H1 (cell line): Measurements from ENCODE around the gene NR0B1. TPM values are rescaled to one million over a fixed set of nuclear protein-coding genes. Genes with fewer than 3 reads are reported as not detected.

Source experiments
- CTCF ChIA-PET: fragments of 300-600 bp; sonication (Branson Sonifier 250); formaldehyde crosslinking; loops from one replicate; lab custom pipeline; 2021; ENCODE audit not compliant: partially characterized antibody; lab: Charles Lee
- POLR2A ChIA-PET: fragments of 300-600 bp; sonication (Branson Sonifier 250); formaldehyde crosslinking; loops from one replicate; lab custom pipeline; 2021; ENCODE audit warnings: inconsistent platforms; ENCODE audit not compliant: partially characterized antibody; lab: Charles Lee
- DNase-seq, 2 experiments: peaks; one replicate each; pipeline versions ENCODE4 v3.0.0 to v3.0.0-alpha.2; 2010 to 2022; ENCODE audit warnings: low spot score in 2 of 2, low read depth in 1 of 2, mixed read lengths in 1 of 2
- FAIRE-seq: peaks from 2 replicates; lab custom pipeline; 2011; peaks lifted over from hg19 to GRCh38; lab: Jason Lieb, UNC
- H2AFZ ChIP-seq: 2 replicates; pipeline ENCODE4 v1.8.1; 2012; ENCODE audit warnings: low read length, inconsistent platforms
- H2AK5ac ChIP-seq: 2 replicates; pipeline ENCODE4 v1.6.1; 2013; ENCODE audit warnings: low read depth, low read length
- H2BK120ac ChIP-seq: replicated peaks from 2 replicates; pipeline ENCODE3; 2013; ENCODE audit warnings: low read depth, low read length, inconsistent platforms
- H2BK12ac ChIP-seq: 2 replicates; pipeline ENCODE4 v1.6.1; 2013; ENCODE audit warnings: low read depth, low read length
- H2BK15ac ChIP-seq: 2 replicates; pipeline ENCODE4 v1.6.1; 2013; ENCODE audit warnings: low read length
- H2BK20ac ChIP-seq: 2 replicates; pipeline ENCODE4 v1.6.1; 2013; ENCODE audit warnings: low read length
- H2BK5ac ChIP-seq: 2 replicates; pipeline ENCODE4 v1.6.1; 2013; ENCODE audit warnings: low read depth, low read length
- H3K14ac ChIP-seq: 2 replicates; pipeline ENCODE4 v1.6.1; 2013; ENCODE audit warnings: inconsistent platforms; ENCODE audit not compliant: insufficient read length
- H3K18ac ChIP-seq: 2 replicates; pipeline ENCODE4 v1.6.1; 2013; ENCODE audit warnings: low read length; ENCODE audit errors: extremely low read depth
- H3K23ac ChIP-seq: 2 replicates; pipeline ENCODE4 v1.6.1; 2013; ENCODE audit warnings: inconsistent platforms; ENCODE audit not compliant: insufficient read length
- H3K23me2 ChIP-seq: 2 replicates; pipeline ENCODE4 v1.6.1; 2013; ENCODE audit warnings: low read depth, low read length
- H3K27ac ChIP-seq: 2 replicates; pipeline ENCODE4 v1.6.1; 2011; ENCODE audit warnings: low read depth, low read length, inconsistent platforms
- H3K27me3 ChIP-seq, 4 experiments: replicated peaks in 1 of 4; 1 replicate in 1 of 4; 2 replicates in 3 of 4; pipeline versions ENCODE4 v1.6.1 to v1.8.1; 2011 to 2013; ENCODE audit warnings: low read length in 3 of 4, mild to moderate bottlenecking in 3 of 4, inconsistent platforms in 2 of 4, mixed read lengths in 2 of 4, moderate library complexity in 1 of 4; ENCODE audit not compliant: control insufficient read depth in 3 of 4, insufficient read depth in 3 of 4; ENCODE audit errors: extremely low read depth in 1 of 4
- H3K36me3 ChIP-seq, 4 experiments: 2 replicates each; pipeline versions ENCODE4 v1.6.1 to v1.8.1; 2011 to 2013; ENCODE audit warnings: mild to moderate bottlenecking in 4 of 4, low read length in 3 of 4, moderate library complexity in 2 of 4, control low read depth in 1 of 4, inconsistent platforms in 1 of 4; ENCODE audit not compliant: insufficient read depth in 4 of 4, control insufficient read depth in 2 of 4
- H3K4ac ChIP-seq: replicated peaks from 2 replicates; pipeline ENCODE3; 2013; ENCODE audit warnings: low read length, low read depth, mixed read lengths, inconsistent platforms; ENCODE audit not compliant: insufficient read length
- H3K4me1 ChIP-seq, 4 experiments: replicated peaks in 1 of 4; 1 replicate in 1 of 4; 2 replicates in 3 of 4; pipeline versions ENCODE4 v1.6.1 to v1.8.1; 2011 to 2013; ENCODE audit warnings: low read length in 3 of 4, inconsistent platforms in 2 of 4, mixed read lengths in 1 of 4; ENCODE audit not compliant: insufficient read depth in 4 of 4, control insufficient read depth in 3 of 4
- H3K4me2 ChIP-seq, 2 experiments: 2 replicates each; pipeline versions ENCODE4 v1.6.1 to v1.8.1; 2011 to 2013; ENCODE audit warnings: low read depth in 2 of 2, low read length in 2 of 2, control low read depth in 1 of 2, inconsistent platforms in 1 of 2, mild to moderate bottlenecking in 1 of 2; ENCODE audit not compliant: insufficient read depth in 1 of 2
- H3K4me3 ChIP-seq, 4 experiments: fragments of 200-600, 300-600 bp in 1 of 4; sonication (generic), shearing (Covaris generic), sonication (Bioruptor Twin) in 1 of 4; 2 replicates each; pipeline versions ENCODE4 v1.5.1 to v1.8.1; 2011 to 2016; ENCODE audit warnings: low read length in 4 of 4, low read depth in 3 of 4, control low read depth in 2 of 4, inconsistent platforms in 2 of 4, mild to moderate bottlenecking in 2 of 4, mixed read lengths in 1 of 4, moderate library complexity in 1 of 4; ENCODE audit not compliant: insufficient read depth in 2 of 4; ENCODE audit errors: extremely low read depth in 1 of 4
- H3K56ac ChIP-seq: replicated peaks from 2 replicates; pipeline ENCODE3; 2013; ENCODE audit warnings: low read depth, mild to moderate bottlenecking, mixed read lengths, low read length, inconsistent platforms; ENCODE audit not compliant: insufficient read length
- H3K79me1 ChIP-seq: 2 replicates; pipeline ENCODE4 v1.6.1; 2013; ENCODE audit warnings: low read depth, low read length, control low read depth
- H3K79me2 ChIP-seq, 2 experiments: 2 replicates each; pipeline versions ENCODE4 v1.6.1 to v1.8.1; 2012 to 2013; ENCODE audit warnings: low read length in 2 of 2, mild to moderate bottlenecking in 2 of 2, inconsistent platforms in 1 of 2; ENCODE audit not compliant: insufficient read depth in 2 of 2, control insufficient read depth in 1 of 2
- H3K9ac ChIP-seq, 4 experiments: replicated peaks in 1 of 4; 1 replicate in 1 of 4; 2 replicates in 3 of 4; pipeline versions ENCODE4 v1.6.1 to v1.8.1; 2011 to 2013; ENCODE audit warnings: low read depth in 3 of 4, low read length in 3 of 4, control low read depth in 2 of 4, mild to moderate bottlenecking in 2 of 4, moderate library complexity in 2 of 4, inconsistent platforms in 1 of 4; ENCODE audit errors: extremely low read depth in 1 of 4
- H3K9me3 ChIP-seq, 2 experiments: 2 replicates each; pipeline versions ENCODE4 v1.6.1 to v1.8.1; 2012 to 2013; ENCODE audit warnings: mild to moderate bottlenecking in 2 of 2, moderate library complexity in 2 of 2, control low read depth in 1 of 2, inconsistent platforms in 1 of 2, low read depth in 1 of 2, low read length in 1 of 2, mixed read lengths in 1 of 2; ENCODE audit not compliant: insufficient read depth in 2 of 2
- H4K20me1 ChIP-seq, 2 experiments: replicated peaks in 1 of 2; 2 replicates each; pipeline versions ENCODE3 to v1.8.1; 2011 to 2013; ENCODE audit warnings: inconsistent platforms in 2 of 2, low read length in 2 of 2, mild to moderate bottlenecking in 1 of 2; ENCODE audit not compliant: insufficient read depth in 2 of 2, control insufficient read depth in 1 of 2
- H4K5ac ChIP-seq: 2 replicates; pipeline ENCODE4 v1.6.1; 2013; ENCODE audit warnings: low read length, low read depth, mixed read lengths, inconsistent platforms; ENCODE audit not compliant: insufficient read length
- H4K8ac ChIP-seq: 2 replicates; pipeline ENCODE4 v1.8.0; 2013; ENCODE audit warnings: mild to moderate bottlenecking, moderate library complexity, low read length, inconsistent platforms; ENCODE audit not compliant: insufficient read depth; ENCODE audit errors: extremely low read depth
- H4K91ac ChIP-seq: replicated peaks from 2 replicates; pipeline ENCODE3; 2013; ENCODE audit warnings: low read length, mixed read lengths, inconsistent platforms; ENCODE audit not compliant: insufficient read length
- CHD2 ChIP-seq: IDR thresholded peaks from 2 replicates; pipeline ENCODE4 v1.6.1; 2012; ENCODE audit warnings: low read length, improper control_type of control experiment
- GABPA ChIP-seq: IDR thresholded peaks from 2 replicates; pipeline ENCODE4 v1.6.1; 2011; ENCODE audit warnings: mild to moderate bottlenecking, low read length, moderate library complexity, borderline replicate concordance; ENCODE audit not compliant: insufficient read depth
- KDM4A ChIP-seq: IDR thresholded peaks from one replicate; pipeline ENCODE4 v1.7.1; 2012; ENCODE audit warnings: low read depth, mild to moderate bottlenecking, moderate library complexity, low read length, inconsistent platforms; ENCODE audit not compliant: severe bottlenecking
- RFX5 ChIP-seq: IDR thresholded peaks from 2 replicates; pipeline ENCODE4 v1.6.1; 2011; ENCODE audit warnings: low read depth, low read length, improper control_type of control experiment, borderline replicate concordance
- SP1 ChIP-seq: IDR thresholded peaks from 2 replicates; pipeline ENCODE4 v1.6.1; 2011; ENCODE audit warnings: low read depth, low read length
- TBP ChIP-seq: IDR thresholded peaks from 2 replicates; pipeline ENCODE4 v1.6.1; 2011; ENCODE audit warnings: low read depth, low read length, improper control_type of control experiment
- WGBS, 2 experiments: shearing (Covaris generic) in 1 of 2; methylation state at CpG; one replicate each; pipeline versions ENCODE4 v1.1.6 to v1.1.7; 2013 to 2015; ENCODE audit warnings: low lambda C conversion rate in 2 of 2, mixed read lengths in 2 of 2, inconsistent platforms in 1 of 2, low coverage in 1 of 2, missing lambda C conversion rate in 1 of 2; ENCODE audit not compliant: insufficient replicate concordance in 2 of 2, insufficient coverage in 1 of 2, insufficient read length in 1 of 2; ENCODE audit errors: extremely low coverage in 1 of 2, missing lambda C conversion rate in 1 of 2; 5-methylcytosine and 5-hydroxymethylcytosine counted together
- polyA plus RNA-seq, 7 experiments: library from polyadenylated mRNA; depleted of rRNA in 3 of 7; stranded (reverse) in 5 of 7; unstranded in 2 of 7; fragments of >200 nt in 5 of 7; fragments of 200-250 nt in 2 of 7; gene quantifications; 1 replicate in 5 of 7; 2 replicates in 1 of 7; 4 replicates in 1 of 7; pipeline versions ENCODE4 v1.2.1 to v1.2.3, GENCODE V29; 2011 to 2013; ENCODE audit warnings: missing spikeins in 2 of 7, mixed read lengths in 2 of 7
- total RNA-seq: library from RNA; stranded (reverse); fragmentation: NEBNext Ultra II Directional; extraction: Animal tissue kit (Norgen Biotek cat#: 25700); gene quantifications from 2 replicates; pipeline ENCODE4 v1.2.1, GENCODE V29; 2021
- TF ChIP-seq, protein P1 (sequence below), 3 experiments: IDR thresholded peaks; 1 replicate in 2 of 3; 2 replicates in 1 of 3; pipeline versions ENCODE4 v1.5.1 to v1.6.1; 2011; ENCODE audit warnings: low read length in 3 of 3, mild to moderate bottlenecking in 3 of 3, inconsistent platforms in 2 of 3, low read depth in 1 of 3, moderate library complexity in 1 of 3; ENCODE audit not compliant: insufficient read depth in 1 of 3; ENCODE audit errors: control extremely low read depth in 1 of 3
- TF ChIP-seq, protein P2 (sequence below): IDR thresholded peaks from 2 replicates; pipeline ENCODE4 v1.6.1; 2011; ENCODE audit warnings: low read depth, mild to moderate bottlenecking, low read length; ENCODE audit not compliant: insufficient read depth

Gene NR0B1
- total and polyA plus RNA-seq, 2 of the 8 experiments (the other 6 are each of a cell fraction or from before 2014, with no cell fraction given) = 0.24 to 0.26 TPM

DNA sequence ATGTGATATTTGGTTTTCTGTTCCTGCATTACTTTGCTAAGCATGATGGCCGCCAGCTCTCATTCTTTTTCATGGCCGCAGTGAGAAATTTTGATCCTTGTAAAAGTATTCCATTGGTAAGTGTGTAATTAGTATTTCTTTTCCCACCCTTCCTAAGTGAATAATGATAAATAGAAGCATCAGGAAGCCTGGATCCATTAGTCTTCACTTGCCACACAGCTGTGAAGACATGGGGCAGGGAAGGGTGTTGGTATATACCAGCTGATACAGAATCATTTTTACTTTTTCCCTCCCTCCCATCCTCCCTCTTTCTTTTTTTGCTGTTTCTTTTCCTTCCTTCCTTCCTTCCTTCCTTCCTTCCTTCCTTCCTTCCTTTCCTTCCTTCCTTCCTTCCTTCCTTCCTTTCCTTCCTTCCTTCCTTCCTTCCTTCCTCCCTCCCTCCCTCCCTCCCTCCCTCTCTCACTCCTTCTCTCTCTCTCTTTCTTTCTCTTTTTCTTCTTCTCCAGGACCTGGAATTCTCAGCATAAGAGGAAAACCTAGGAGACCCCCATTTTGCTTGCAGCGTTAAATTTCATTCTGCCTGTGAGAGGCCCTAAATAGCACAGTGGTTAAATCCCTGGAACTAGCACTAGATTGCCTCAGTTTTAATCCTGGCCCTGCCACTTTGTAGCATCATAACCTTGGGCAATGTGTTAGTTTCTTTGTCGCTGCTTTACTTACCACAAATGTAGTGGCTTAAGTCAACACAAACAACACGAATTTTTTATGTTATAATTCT lies 1.4 kb upstream of the NR0B1 start:
- no peak overlapping the region for H3K27ac ChIP-seq
- no peak overlapping the region for H2AFZ ChIP-seq
- H3K4me3 ChIP-seq = no peak overlapping the region
- H3K79me2 ChIP-seq = no peaks in the 10 kb centered on the region
- H2BK15ac ChIP-seq = no peak overlapping the region
- no peak overlapping the region for H3K23ac ChIP-seq
- H3K4ac ChIP-seq = no peak overlapping the region
- FAIRE-seq (no peak), DNase-seq (no peak)
- H3K79me1 ChIP-seq = no peaks in the 10 kb centered on the region
- H2BK120ac ChIP-seq = no peak overlapping the region
- no peak overlapping the region for H2BK12ac ChIP-seq
- no peak overlapping the region for H2AK5ac ChIP-seq
- no peak overlapping the region for H4K5ac ChIP-seq
- no peak overlapping the region for H3K56ac ChIP-seq
- peaks cover 9% of the 10 kb centered on the region; the same call in 1 of the 2 replicates for H3K23me2 ChIP-seq
- H3K18ac ChIP-seq = no peak overlapping the region
- H4K91ac ChIP-seq = no peak overlapping the region
- H3K9me3 ChIP-seq = no peaks in the 10 kb centered on the region
- no peaks in the 10 kb centered on the region for H4K20me1 ChIP-seq
- no peak overlapping the region for H3K4me2 ChIP-seq
- ChIA-PET POLR2A (no interaction called here), CTCF (no interaction called here)
- H3K9ac ChIP-seq = no peak overlapping the region
- H2BK20ac ChIP-seq = no peak overlapping the region
- H2BK5ac ChIP-seq = no peak overlapping the region
- no peaks in the 10 kb centered on the region for H3K36me3 ChIP-seq
- H3K27me3 ChIP-seq = peaks cover 4 to 31% (median 26%) of the 10 kb centered on the region in 4 experiments
- no peak overlapping the region for H3K14ac ChIP-seq
- WGBS, 2 experiments = 84% methylated on average over 2 of the region's 5 CpGs; no CpG with 5 or more reads in 1 of the 2 experiments
- 0 out of 7 replicates have a peak, but pooled peaks cover 0 to 4% (median 0%) of the 10 kb centered on the region in 4 experiments for H3K4me1 ChIP-seq
- H4K8ac ChIP-seq = no peak overlapping the region
- TF ChIP-seq, protein P1, sequence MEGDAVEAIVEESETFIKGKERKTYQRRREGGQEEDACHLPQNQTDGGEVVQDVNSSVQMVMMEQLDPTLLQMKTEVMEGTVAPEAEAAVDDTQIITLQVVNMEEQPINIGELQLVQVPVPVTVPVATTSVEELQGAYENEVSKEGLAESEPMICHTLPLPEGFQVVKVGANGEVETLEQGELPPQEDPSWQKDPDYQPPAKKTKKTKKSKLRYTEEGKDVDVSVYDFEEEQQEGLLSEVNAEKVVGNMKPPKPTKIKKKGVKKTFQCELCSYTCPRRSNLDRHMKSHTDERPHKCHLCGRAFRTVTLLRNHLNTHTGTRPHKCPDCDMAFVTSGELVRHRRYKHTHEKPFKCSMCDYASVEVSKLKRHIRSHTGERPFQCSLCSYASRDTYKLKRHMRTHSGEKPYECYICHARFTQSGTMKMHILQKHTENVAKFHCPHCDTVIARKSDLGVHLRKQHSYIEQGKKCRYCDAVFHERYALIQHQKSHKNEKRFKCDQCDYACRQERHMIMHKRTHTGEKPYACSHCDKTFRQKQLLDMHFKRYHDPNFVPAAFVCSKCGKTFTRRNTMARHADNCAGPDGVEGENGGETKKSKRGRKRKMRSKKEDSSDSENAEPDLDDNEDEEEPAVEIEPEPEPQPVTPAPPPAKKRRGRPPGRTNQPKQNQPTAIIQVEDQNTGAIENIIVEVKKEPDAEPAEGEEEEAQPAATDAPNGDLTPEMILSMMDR (IDR thresholded peaks at IDR 0.05; ENCODE audit: control extremely low read depth in 1 of 3, insufficient read depth in 1 of 3, low read depth in 1 of 3, low read length in 3 of 3) = no peak
- TF ChIP-seq GABPA (no peak), KDM4A (no peak), TBP (no peak), RFX5 (no peak), SP1 (no peak), CHD2 (no peak)
- TF ChIP-seq, protein P2, sequence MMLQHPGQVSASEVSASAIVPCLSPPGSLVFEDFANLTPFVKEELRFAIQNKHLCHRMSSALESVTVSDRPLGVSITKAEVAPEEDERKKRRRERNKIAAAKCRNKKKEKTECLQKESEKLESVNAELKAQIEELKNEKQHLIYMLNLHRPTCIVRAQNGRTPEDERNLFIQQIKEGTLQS = no peak
